NCI-H2081 treated with DMSO at 0.1 percent for 48 hours (cell line): ENCODE measurements around the gene OR9A4.
"Not testable (repeated sequence)": the region's sequence is repeated elsewhere in the genome, so short reads cannot be mapped to it uniquely, and the experiment has no call there.

Experiments
- DNase-seq: peaks from one replicate; lab custom pipeline; 2025; lab: John Stamatoyannopoulos, UW

OR9A4 gene, protein sequence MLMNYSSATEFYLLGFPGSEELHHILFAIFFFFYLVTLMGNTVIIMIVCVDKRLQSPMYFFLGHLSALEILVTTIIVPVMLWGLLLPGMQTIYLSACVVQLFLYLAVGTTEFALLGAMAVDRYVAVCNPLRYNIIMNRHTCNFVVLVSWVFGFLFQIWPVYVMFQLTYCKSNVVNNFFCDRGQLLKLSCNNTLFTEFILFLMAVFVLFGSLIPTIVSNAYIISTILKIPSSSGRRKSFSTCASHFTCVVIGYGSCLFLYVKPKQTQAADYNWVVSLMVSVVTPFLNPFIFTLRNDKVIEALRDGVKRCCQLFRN

DNA sequence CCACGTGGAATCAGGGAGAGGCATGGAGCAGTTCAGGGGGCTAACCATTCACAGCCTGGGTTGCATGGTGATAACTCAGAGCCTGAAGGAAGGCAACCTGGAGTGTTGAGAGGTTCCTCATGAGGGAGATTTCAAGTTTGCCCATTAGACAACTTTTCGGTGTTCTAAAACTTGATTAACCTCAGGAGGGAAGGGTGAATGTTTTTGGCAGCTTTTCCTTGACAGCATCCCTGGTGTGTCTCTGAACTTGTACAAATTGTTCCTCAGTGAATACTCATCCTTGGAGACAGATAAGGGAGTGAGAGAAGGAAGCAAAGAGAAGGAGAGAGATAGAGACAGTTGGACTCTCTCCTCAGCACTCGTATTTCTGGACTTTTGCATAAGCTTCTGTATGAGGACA, at the start of gene OR9A4:
OR9A4 (plus strand) TSS at position 301 of the 400 bp plus-strand sequence. CDS start 2,477 bp downstream, outside the sequence.
- no peak for DNase-seq

DNA sequence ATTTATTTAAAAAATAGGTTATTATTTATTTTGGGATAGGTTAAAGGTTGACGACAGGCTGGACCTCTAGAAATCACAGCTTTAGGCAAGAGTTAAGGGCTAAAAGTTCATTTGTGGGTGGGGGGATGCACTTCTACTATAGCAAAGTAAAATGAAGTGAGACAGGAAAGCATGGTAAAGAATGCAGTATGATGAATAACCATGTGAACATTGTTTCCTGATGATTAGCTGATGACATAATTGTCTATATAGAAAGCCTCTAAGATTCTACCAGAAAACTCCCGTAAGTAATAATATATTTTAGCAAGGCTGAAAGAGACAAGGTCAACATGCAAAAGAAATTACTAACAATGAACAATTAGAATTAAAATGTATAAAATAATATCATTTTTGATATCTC, 49.2 kb upstream of the OR9A4 start:
- no peak for DNase-seq

DNA sequence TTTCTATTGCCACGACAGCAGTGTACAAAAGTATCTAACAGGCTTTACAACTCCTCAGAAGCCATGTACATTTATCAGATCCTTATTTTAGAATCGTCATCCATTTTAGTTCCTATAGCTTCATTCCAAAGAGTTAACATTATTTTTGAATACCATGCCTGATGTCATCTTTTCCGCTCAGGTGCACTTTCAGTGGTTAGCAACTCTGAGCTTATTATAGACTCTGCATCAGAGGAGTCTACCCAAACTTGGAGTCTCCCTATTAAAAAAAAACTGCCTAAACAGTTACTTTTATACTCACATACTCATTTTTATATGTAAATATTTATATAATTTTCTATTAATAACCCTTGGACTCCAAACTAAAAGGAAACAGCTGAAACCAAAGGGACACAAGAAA, 43.3 kb upstream of the OR9A4 start:
- no peak for DNase-seq

DNA sequence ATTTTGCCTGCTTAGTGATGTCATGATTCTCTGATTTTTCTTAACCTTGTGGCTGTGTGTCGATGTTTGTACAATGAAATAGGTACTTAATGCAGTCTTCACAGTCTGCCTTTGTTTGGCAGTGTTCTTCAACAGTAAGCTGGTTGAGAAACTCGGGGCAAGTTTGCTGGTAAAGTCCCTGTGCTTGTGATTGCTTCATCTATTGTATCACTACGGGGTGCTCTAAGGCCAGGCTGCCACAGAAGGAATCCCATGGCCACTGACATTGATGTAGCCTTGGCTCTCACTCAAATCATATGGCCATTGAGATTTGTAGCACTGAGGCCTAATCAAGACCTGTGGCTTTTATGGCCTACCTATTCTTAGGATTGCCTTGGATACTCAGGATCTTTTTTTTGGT, 41.4 kb upstream of the OR9A4 start:
- no peak for DNase-seq

DNA sequence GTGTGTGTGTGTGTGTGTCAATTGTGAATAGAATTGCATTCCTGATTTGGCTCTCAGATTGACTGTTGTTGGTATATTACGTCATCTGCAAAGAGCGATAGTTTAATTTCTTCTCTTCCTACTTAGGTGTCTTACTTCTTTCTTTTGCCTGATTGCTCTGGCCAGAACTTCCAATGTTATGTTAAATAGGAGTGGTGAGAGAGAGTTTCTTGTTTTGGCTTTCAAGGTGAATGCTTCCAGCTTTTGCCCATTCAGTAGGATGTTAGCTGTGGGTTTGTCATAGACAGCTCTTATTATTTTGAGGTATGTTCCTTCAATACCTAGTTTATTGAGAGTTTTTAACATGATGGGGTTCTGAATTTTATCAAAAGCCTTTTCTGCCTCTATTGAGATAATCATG, 40.7 kb upstream of the OR9A4 start:
- no peak for DNase-seq

DNA sequence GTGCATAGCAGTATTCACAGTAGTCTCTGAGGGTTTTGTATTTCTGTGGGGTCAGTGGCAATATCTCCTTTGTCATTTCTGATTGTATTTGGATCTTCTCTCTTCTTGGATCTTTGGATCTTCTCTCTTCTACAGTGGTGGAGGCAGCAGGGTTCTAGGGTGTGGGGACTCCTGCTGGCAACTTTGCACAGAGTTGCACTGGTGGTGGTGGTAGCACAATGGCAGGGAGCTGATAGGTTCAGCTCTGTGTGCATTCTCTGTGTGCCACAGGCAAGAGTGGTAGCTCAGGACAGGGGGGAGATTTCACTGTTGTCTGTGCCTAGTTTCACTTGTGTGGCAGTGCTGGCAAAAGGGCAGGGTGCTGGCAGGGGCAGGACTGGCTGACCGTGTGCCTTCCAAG, 39.8 kb upstream of the OR9A4 start:
- DNase-seq, result no peak

DNA sequence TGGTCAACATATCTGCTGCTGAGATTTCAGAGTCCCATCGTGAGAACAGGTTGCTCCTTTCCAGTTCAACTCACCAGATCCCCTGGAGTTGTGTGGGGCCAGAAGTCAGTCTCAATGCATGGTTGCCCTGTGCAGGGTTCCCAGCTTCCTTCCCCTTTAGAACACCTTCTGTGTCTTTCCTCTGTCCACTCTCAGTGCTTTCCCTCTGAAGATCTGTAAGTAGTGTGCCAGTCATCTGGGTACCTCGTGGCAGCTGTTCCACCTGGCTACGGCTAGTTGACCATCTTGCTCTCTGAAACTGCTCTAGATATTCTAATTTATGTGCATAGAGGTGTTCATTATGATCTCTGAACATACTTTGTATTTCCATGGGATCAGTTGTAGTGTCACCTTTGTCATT, 38.8 kb upstream of the OR9A4 start:
- no peak for DNase-seq

DNA sequence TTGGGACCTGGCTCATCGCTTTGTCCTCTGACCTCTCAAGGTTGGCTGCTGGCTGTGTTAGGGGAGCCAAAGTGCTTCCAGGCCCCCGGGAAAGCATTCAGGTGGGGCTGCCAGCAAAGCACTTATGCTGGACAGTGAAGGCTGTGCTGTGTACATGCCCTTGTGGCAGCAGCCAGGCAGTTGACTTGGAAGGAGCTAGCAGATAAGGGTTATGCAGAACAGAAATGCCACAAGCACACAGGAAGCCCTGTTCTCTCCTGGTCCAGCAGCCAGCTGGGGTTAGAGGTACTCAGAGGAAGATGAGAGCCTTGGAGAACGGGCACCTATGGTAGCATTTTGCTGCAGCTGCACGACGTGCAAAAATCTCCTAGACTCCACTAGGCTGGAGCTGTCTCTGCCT, 35.2 kb upstream of the OR9A4 start:
- DNase-seq, result no peak

DNA sequence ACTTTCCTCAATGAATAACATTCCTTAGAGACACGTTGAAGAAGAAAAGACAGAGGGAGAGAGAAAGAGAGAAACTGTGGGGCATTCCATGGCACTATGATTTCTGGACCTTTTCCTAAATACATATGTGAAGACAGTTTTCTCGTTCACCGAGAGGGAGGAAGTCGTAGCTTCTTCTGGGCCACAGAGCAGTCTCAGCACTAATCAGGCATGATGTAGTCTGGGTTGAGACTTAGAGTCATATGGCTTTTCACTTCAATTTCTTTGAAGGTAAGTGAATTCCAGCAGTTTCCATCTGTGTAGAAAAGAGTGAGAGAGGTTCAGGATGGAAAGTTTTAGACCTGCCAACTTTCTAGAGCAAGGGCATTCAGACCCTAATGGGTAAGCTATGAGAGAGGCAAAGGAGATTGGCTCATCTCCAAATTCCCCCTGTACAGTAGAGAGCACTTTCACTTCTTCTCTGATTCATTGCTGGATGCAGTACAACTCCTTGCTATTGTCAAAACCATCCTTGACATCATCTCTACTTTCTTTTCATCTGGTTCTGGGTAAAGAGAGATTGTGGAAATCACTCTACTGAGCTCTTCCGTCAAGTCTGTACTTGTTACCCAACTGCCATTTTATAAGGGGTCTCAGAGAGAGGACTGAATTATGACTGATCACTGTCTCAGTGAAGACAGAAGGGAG, 31.5 kb upstream of the OR9A4 start:
- DNase-seq, result no peak

DNA sequence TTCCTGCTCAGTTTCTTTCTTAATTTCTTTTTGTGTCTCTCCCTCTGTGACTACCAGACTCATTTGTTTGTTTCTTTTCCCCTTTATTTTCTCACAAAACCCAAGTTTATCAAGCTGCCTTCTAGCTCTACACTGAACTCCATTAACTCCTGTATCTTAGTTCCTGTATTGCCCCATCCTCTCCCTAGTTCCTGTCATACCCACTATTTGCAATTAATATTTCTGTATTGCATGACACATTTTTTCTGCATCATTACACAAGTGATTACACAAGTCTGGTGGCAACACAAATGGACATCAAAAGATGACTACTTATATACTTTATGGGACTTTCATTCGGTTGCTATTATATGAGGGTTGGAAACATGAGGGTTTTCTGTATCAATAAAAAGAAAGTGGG, 26.9 kb upstream of the OR9A4 start:
- no peak for DNase-seq

DNA sequence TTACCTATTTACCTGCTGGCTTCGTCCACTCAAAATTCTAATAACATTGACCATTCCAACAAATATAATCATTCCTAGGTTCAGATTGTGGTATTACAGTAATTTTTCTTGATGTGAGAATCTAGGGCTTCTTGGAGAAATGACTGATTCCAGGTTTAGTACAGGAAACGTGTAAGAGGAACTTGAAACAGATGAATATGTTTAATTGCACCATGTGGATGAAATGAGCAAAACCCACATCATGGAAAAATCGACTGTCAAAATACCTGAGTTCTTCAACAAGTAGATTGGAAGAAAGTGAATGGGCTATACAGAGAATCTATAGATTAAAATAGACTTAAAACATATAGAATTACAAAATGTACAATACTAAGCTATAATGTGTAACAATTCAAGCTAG, 24.9 kb upstream of the OR9A4 start:
- no peak for DNase-seq

DNA sequence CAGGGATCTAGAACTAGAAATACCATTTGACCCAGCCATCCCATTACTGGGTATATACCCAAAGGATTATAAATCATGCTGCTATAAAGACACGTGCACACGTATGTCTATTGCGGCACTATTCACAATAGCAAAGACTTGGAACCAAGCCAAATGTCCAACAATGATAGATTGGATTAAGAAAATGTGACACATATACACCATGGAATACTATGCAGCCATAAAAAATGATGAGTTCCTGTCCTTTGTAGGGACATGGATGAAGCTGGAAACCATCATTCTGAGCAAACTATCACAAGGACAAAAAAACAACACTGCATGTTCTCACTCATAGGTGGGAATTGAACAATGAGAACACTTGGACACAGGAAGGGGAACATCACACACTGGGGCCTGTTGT, 16.8 kb upstream of the OR9A4 start:
- not testable (repeated sequence) for DNase-seq

DNA sequence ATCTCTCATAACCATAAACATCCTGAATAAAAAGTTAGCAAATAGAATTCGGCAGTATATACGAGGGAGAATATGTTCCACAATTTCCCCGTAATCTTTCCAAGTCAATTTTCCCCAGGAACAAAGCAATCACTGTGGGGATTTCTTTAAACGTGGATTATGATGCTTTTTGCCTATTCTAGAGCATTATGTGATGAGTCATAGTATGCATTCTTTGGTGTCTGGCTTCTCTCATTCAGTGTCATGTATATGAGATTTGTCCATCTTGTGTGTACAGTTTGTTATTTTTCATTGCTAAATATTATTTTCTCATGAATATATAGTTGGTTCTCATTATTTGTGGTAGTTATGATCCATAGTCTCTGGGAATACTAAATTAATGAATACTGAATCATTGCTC, 9.9 kb upstream of the OR9A4 start:
- DNase-seq, result no peak

DNA sequence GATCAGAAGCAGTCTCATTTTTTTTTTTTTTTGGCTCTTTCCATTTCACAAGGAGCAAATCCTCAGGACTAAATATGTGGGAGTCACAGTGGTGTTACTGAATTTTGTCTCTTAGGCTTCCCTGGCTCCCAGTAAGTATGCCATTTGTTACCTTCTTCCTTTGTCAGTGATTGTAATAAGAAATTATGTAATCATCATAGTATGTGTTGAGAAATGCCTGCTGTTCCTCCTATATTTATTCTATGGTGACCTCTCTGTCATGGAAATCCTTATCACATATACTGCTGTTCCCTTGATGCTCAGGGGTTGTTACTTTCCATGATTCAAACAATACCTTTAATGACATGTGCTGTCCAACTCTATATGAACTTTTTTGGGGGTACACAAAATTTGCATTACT, 4.8 kb upstream of the OR9A4 start:
- no peak for DNase-seq

DNA sequence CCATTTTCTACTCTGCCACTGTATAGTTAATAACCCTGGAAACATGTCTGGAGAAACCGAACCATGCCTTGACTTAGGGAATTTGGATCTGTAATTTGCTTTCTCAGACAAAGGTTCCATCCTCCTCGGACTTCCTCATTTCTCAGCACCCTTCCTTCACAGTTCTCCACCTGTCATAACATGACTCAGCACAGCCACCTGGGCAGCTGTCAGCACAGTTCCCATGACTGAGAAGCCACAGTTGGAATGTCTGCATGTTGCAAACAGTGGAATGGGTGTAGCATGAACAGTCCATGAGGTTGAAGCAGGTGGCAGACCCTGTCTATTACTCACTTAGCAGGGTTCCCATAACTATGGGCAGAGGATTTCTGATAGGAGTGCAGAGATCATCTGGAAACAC, 634 bp upstream of the OR9A4 start:
- DNase-seq, result no peak

DNA sequence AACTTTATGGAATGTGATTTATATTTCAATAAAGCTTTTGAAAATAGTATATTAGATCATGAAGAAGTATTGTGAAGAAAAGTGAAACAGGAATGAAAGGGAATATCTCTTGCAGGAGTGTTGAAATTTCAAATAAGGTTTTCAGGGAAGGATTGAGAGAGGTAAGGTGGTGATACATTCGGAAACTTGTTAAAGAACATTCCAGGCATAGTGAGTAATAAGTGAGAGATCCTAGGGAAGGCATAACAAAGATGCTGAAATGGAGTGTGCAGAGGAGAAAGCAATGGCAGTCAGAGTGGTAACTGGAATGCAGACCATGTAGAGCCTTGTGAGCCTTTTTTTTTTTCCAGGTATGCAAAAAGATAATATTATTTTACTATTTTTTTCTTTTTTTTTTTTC, 4.1 kb downstream of the OR9A4 start:
- no peak for DNase-seq

DNA sequence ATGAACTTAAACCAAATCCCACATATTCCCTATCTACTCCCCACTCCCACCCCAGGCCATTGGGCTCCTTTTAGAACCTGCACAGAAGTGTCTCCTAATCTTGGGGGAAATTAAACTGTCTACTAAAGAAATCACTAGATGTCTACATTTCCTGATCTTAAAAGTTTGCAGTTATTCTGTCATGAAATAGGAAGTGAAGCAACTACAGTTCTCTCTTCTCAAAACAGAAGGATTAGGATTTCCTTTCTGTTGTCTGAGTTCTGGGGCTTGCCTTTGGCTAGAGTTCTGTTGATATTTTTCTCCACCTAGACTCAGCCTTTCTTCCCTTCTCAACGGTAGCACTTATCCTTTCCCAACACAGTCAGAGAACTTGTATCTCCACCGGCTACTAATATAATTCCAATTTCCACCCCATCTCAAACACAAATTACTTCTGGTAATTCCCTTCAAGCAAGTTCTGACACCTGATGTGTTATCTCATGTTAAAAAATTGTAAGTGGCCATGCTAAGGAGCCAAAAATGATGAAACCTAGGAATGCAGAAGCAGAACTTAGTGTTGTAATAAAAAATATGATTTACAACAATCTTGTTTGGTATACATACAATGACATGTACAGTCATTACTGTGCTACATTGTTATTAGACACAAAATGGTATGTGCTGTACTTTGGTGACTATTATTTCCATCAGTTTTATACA, 12.1 kb downstream of the OR9A4 start:
- DNase-seq, result no peak

DNA sequence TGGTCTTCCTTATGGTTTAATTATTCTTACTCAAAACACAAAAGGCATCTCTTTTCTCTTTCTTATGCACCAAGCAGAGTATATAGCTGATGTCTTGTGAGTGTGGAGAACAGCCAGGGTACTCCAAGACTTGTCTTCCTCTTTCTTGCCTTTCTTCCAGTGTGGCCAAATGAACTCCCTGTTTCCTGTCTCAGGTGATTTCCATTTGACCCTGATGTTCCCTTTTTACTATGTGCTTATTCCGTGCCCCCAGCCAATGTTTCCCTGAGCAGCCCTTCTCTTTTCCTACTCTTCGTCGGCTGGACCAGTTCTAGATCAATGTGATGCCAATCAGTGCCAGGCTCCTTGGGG, 12.6 kb downstream of the OR9A4 start:
- DNase-seq, result no peak

DNA sequence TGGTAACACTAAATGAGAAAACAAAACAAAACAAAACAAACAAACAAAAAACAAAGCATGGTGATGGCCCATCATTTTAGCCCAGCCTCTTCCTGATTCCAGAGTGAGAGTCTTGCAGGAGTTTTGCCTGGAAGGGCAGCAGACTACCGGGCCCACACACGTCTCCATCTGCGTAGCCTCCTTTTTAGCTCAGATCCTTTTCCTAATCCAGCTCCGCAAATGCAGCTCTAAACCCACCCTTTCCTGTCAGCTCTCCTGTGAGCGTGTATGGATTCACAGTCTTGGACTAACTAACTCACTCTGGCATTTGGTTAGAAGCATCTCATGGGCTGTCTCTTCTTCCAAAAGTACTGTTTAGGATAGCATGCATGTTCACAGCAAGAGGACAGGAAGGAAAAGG, 14.0 kb downstream of the OR9A4 start:
- no peak for DNase-seq

DNA sequence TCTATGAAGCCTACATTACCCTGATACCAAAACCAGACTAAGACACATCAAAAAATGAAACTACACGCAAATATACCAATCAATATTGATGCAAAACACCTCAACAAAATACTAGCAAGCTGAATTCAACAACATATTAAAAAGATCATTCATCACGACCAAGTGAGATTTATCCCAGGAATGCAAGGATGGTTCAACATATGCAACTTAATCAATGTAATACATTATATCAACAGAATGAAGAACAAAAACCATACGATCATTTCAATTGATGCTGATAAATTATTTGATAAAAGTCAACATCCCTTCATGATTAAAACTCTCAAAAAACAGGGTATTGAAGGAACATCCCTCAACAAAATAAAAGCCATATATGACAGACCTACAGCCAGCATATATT, 24.9 kb downstream of the OR9A4 start:
- no peak for DNase-seq

DNA sequence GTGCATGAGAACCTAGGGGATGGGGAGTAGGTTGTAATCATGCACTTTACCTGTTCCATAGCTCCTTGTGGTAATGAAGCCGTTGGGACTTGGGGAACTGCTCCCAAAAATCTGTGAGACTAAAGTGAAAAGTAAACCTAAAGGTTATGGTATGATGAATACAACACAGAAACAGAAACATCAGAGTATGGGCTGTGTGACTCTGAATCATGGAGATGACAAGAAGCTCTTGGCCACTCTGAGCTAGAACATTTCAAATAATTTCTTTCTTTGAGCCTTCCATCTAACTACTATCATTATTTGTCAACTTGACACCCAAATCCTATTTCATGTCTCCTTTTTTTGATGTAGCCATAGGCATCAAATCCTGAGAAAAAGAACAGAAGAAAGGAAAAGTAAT, 27.6 kb downstream of the OR9A4 start:
- no peak for DNase-seq

DNA sequence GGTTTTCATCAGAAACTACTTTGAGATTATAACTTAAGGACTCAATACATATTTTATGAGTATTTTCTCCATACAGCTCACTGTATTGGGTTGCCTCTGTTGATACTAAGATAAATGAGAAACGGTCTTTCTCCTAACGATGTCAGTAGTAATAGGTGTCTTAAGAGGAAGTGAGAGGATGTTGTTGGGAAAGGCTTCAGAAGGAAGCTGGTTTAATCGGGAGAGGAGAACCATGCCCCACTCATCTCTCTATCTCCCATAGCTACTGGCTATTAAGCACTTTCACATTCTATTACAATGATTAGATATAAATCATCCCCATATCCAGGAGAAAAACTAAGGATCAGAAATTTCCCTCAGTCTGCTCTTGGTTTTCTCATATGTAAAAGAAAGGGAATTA, 28.6 kb downstream of the OR9A4 start:
- DNase-seq, result no peak

DNA sequence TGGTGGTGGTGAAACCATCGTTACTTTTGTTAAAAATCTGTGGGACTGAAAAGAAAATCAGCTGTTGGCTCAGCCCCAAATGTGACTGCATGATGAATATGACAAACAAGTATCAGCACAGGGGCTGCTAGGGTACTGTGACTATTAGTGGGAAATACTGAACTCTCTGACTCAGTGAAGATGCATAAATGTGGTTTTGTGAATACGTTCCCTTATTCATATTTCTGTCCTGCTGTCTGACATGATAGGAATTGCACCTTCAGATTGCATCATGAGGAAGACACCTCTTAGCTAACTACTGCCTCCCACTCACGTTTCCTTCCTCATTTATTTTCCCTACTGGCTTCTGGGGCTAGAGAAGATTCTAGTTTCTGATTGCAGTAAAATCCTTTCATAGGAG, 29.2 kb downstream of the OR9A4 start:
- no peak for DNase-seq

DNA sequence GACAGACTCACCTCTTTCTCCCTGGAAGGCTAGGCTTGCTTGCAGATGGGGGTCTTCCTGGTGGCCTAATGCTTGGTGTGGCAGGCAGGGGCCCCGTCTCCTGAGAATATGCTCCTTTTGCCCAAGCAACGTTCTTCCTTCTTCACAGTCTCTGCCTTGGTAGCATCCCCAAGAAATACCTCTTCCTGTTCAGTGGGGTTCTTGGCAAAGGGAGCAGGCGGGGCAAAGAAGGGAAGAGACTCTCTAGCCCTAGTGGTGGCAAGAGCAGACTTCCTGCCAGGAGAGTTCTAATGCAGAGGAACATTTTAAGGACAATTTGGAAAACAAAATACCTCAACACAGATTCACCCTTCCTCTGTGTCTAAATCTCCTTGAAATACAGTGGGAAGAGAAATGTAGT, 30.6 kb downstream of the OR9A4 start, which contains the start of gene CLEC5A:
CLEC5A (minus strand) TSS at position 179 of the 400 bp plus-strand sequence. CDS start 682 bp downstream, outside the sequence.
- no peak for DNase-seq
